ENCODE measurements around the gene FNDC8. TPM values are rescaled to one million over a fixed set of nuclear protein-coding genes. Genes with fewer than 3 reads are reported as not detected.
A peak's percentile ranks its signal among the peaks of the same experiment; 100 is the strongest.

Gene FNDC8
- total RNA-seq, 1 donor, result not detected

GRCh38 chr17:35129154-35129972 is 7.9 kb downstream of the FNDC8 start:
- H3K4me3 ChIP-seq (ENCODE audit: low read depth, low read length), result no peak overlapping the region
- peak; percentile 53 for DNase-seq (ENCODE audit: low read depth)
- no peak for TF ChIP-seq CTCF (IDR thresholded peaks at IDR 0.05; ENCODE audit: insufficient read depth, low read length)

- TF ChIP-seq CTCF (IDR thresholded peaks at IDR 0.05; ENCODE audit: insufficient read depth, low read length), result no peak
- no peak overlapping the region for H3K4me3 ChIP-seq (ENCODE audit: low read depth, low read length)
These were observed 8.5 kb downstream of the FNDC8 start for GRCh38 chr17:35129973-35130351.

GRCh38 chr17:35130392-35130791 is 9.0 kb downstream of the FNDC8 start:
- TF ChIP-seq CTCF (IDR thresholded peaks at IDR 0.05; ENCODE audit: insufficient read depth, low read length), result no peak
- DNase-seq (ENCODE audit: low read depth), result no peak
- H3K4me3 ChIP-seq (ENCODE audit: low read depth, low read length), result no peak overlapping the region

More at GRCh38 chr17:35129973-35130351, 8.5 kb downstream of the FNDC8 start:
- DNase-seq (ENCODE audit: low read depth), result no peak

- H3K4me3 ChIP-seq (ENCODE audit: low read depth, low read length), result no peak overlapping the region
- TF ChIP-seq CTCF (IDR thresholded peaks at IDR 0.05; ENCODE audit: insufficient read depth, low read length), result no peak
- no peak for DNase-seq (ENCODE audit: low read depth)
These were observed 10.7 kb downstream of the FNDC8 start for GRCh38 chr17:35132099-35132498.

GRCh38 chr17:35132816-35133550 is 11.6 kb downstream of the FNDC8 start:
- TF ChIP-seq CTCF (IDR thresholded peaks at IDR 0.05; ENCODE audit: insufficient read depth, low read length), result no peak
- DNase-seq (ENCODE audit: low read depth), result no peak

GRCh38 chr17:35135322-35135721 is 13.9 kb downstream of the FNDC8 start:
- DNase-seq (ENCODE audit: low read depth), result no peak
- no peak overlapping the region for H3K4me3 ChIP-seq (ENCODE audit: low read depth, low read length)
- no peak for TF ChIP-seq CTCF (IDR thresholded peaks at IDR 0.05; ENCODE audit: insufficient read depth, low read length)

More at GRCh38 chr17:35132816-35133550, 11.6 kb downstream of the FNDC8 start:
- no peak overlapping the region for H3K4me3 ChIP-seq (ENCODE audit: low read depth, low read length)

Measured in fibroblast of the aortic adventitia (primary cell).